ENCODE data around the gene EPB41L4B.
"Not testable (repeated sequence)": the region's sequence is repeated elsewhere in the genome, so short reads cannot be mapped to it uniquely, and the experiment has no call there.

EPB41L4B gene

DNA sequence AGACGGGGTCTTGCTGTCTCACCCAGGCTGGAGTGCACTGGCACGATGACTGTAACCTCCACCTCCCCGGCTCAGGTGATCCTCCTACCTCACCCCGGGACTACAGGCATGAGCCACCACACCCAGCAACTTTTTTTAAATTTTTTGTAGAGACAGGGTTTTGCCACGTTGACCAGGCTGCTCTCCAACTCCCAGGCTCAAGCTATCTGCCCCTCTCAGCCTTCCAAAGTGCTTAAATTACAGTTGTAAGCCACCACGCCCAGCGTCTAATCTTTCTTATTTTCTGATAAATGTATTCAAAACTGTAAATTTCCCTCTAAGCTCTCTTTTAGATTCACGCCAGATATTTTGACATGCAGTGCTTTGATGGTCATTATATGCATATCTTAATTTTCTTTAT is 164.2 kb downstream of the EPB41L4B start:
- no peak for DNase-seq

DNA sequence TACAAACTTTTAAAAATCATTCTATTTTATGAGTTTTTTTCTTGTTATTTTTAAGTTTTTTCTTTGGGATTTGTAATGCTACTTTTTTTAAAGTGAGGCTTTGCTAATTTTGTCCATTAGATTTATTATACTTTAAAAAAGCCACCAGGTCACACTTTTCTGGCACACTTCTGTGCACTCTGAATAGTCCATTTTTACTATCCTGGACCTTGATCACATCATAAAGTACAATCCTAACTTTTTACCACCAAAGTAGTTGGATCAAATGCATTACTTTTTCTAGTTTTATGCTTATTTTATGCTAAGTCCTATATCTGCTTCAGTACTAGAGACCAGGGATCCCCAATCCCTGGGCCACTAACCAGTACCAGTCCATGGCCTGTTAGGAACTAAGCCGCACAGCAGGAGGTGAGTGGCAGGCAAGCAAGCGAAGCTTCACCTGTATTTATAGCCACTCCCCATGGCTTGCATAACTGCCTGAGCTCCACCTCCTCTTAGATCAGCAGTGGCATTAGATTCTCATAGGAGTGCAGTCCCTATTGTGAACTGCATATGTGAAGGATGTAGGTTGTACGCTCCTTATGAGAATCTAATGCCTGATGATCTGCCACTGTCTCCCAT is 169.8 kb downstream of the EPB41L4B start:
- DNase-seq: no peak

DNA sequence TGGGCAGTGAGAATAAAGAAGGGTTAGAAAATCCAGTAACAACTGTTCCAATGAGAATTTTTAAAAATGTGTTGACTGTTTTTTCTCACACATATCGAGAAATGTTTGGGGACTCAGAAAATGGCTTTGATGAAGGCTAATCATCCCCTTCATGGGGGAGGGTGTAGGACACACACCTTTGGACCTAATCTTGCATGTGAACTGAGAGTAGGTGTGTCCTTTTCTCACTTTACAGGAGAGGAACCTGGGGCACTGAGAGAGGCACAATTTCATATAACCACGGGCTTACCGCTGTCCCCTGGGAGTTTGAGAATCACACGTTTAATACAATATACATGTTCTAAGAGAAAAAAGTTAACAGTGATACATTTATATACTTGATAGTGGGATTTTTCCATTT is 171.1 kb downstream of the EPB41L4B start:
- DNase-seq: no peak

DNA sequence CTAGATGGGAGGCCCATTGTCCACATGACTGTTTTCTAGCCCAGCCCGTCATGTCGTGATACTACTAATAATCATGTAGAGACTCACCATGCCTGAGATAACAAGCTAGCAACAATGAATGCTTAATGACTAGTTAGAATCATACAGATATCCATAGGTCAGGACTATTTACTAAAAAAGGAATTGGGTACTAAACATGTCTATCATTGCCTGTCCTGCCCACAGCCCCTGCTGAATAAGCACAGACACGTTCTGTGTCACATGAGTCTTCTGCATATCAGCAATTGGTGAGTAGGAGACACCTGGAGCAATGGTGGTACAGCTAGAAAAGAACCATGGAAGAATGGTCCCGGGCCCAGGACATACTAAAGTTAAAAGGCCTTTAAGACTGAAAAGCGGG is 171.8 kb downstream of the EPB41L4B start:
- no peak for DNase-seq

DNA sequence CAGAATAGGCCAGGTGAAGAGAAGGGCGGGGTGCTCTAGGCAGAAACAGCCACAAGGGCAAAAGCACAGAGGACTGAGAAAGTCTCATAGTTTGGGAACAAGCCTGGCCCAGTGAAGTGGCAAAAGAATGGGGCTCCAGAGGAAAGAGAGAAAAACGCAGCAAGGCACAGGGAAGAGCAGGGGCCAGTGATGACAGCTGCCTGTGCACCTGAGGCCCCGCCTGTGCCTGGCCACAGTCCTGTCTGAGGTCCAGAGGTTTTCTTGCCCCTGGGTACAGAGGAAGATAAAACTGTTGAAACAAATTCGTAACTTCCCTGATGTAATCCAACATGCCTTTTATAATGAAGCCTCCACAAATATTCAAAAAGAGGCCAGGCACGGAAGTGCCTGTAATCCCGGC is 175.8 kb downstream of the EPB41L4B start:
- DNase-seq: no peak

DNA sequence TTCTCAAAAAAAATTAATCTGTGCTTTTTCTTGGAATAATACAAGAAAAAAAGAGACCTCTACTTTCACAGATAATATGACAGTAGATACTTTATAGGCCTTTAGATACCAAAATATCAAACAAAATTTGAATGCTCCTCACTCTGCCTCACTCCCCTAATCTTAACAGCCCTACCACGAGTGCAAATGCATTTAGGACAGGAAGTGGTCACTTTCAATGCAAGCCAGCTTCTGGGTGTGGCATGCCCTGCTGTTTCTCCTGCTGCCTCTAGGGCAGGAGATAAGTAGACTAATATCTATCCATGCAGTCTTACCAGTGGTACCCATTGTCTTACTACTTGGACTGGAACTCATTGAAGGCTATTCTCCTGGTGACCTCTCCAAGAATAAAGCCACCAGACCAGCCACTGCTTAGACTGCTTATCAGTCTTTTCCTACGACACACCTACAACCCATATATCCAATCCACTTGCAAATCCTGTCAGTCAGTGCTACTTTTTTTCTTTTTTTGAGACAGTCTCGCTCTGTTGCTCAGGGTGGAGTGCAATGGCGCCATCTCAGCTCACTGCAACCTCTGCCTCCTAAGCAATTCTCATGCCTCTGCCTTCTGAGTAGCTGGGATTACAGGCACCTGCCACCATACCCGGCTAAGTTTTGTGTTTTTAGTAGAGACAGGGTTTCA is 176.8 kb downstream of the EPB41L4B start:
- DNase-seq: no peak

DNA sequence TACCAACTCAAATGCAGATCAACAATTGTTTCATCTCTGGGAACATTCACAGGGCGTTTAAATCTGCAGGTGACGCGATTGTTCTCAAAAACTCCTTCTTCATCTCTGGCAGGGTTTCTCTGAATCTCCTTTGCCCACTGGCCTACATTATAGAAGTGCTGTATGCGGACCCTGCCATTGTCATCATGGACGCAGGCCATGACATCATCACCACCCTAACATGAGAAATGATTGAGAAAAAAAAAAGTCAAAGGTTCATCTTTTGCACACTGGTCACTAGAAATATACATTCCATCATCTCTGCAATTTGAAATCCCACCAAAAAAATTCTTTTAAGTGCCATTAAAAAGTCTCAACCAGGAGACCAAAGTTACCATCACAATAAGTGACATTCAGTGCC is 179.5 kb downstream of the EPB41L4B start:
- no peak for DNase-seq

DNA sequence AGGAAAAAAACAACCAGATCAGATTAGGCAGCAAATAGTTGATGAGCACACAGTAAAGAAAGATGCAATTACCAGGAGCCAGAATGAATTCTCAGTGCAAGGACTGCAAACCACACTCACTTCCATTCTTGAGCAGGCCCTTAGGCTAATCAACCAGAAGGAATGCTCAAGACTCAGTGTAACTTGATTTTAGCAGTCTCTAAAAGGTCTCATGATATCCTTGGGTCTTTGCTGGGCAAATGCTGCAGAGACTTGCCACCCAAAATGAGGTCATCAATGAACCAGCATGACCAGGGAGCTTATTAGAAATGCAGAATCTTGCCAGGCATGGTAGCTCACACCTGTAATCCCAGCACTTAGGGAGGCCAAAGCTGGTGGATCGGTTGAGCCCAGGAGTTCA is 181.0 kb downstream of the EPB41L4B start:
- no peak for DNase-seq

DNA sequence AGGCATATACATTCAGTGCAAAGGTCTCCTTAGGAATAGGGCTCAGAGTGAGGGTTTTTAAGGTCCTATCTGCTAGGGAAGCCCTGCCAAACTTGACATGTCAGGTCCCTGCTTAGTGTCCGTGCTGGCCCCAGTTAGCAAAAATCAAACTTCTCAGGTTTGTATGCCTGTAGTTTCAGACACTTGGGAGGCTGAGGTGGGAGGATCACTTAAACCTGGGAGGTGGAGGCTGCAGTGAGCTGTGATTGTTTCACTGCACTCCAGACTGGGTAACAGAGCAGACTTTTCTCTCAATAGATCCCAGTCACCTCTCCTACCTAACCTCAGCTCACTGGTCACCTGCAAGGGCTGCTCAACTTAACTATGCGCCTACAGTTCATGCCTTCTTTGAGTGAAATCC is 182.4 kb downstream of the EPB41L4B start:
- DNase-seq: no peak

DNA sequence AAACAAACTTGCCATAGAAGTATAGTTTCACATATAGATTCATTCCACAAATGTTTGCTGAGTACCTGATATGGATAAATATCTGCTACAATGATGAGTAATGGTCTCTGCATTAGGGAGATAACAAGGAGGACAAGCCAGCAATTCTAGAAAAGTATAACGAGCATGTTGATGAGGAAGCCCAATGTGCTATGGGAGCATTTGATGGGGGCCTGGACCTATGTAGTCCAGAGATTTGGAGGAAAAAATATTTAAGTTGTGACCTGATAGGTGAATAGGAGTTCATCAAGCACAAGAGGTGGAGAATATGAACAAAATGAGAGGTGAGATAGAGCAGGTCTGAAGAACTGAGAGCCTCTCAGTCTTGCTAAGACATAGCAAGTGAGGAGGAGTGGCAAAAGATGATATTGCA is 186.7 kb downstream of the EPB41L4B start:
- no peak for DNase-seq

DNA sequence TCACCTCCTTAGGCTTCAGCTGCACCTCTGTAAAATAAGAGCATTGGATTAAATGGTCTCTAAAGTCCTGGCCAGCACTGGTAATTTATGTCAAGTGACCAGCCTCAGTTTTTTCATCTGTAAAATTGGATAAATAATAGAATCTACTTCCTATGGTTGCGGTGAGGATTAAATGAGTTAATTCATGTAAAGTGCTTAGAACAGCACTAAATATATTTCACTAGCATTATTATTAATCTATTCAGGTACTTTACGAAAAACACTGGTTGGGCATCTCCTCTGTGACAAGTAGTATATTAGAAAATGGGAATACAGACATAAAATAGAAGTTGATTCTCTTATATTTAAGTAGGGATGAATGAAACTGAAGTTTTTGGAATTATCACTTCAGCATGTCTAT is 187.3 kb downstream of the EPB41L4B start:
- DNase-seq: no peak

DNA sequence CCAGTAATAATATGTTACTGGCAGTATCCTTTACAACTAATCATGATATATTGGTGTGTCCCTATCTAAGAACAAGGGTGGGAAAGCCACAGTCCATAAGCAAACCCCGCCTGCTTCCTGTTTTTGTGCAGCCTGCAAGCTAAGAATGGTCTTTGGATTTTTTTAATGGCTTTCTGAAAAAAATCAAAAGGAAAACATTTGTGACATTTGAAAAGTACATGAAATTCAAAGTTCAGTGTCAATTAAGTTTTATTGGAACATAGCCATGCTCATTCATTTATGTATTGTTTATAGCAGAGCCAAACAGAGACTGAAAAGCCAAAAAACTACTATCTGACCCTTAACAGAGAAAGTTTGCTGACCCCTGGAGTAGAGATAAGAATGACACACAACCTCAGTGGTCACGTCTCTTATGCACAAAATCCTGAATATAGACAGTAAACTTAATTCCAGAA is 188.3 kb downstream of the EPB41L4B start:
- no peak for DNase-seq

DNA sequence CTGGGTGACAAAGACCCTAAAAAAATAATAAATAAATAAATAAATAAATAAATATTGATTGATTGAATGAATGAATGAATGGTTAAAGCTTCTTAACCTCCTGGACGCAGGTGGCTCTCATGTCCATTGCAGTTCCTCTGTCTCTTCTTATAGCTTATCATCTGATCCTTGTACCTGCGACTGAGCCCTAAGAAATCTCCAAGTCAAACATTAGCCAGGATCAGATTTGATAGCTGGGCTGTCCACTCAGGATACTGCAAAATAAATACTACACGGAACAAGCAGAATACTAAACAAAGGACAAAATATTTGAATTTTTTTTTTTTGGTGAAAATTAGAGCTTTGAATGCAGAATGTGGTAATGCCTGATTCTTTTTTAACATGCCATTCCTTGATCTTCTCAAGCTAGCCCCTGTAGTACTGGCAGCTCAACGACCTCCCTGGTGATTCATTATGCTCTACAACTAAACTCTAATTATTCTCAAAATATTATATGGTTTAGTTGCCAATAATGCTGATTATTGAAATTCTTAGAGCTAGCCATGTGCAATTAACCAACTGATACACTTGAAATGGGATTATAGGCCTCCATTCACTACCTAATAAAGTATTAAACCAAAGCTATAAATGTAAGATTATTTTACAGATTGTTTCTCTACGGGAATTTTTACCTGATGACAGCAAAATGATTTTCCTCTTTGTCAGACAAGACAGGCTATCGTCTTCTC is 191.2 kb downstream of the EPB41L4B start:
- DNase-seq: no peak

DNA sequence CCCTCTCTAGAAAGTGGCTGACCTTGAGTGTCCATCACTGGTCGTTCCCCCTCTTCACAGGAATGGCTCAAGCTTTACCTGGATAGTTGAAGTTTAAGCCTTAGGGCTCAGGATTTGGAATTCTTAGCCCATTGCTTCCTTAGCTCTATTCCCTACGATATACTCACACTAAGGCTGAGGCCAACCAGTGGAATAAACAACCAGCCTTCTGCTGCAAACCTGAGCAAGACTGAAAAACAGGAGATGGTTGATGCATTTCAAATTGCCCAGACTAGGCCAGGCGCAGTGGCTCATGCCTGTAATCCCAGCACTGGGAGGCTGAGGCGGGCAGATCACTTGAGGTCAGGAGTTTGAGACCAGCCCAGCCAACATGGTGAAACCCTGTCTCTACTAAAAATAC is 194.2 kb downstream of the EPB41L4B start:
- not testable (repeated sequence) for DNase-seq

DNA sequence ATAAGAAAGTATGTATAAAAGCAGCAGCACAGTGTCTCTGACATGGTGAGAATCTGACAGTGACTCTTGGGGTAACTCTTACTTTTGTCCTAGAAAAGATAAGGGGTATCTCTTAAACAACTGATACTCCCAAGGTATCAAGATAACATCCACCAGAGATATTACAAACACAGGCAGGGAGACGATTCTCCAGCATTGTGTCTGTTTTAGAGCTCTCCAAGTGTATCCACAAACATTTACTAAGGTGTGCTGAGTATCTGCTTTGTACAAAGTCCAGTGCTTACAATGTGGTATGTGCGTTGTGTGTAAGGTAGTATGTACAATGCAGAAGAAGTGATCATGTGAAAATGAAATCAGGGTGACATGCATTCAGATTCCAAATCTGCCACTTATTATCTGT is 196.7 kb downstream of the EPB41L4B start:
- DNase-seq: no peak

DNA sequence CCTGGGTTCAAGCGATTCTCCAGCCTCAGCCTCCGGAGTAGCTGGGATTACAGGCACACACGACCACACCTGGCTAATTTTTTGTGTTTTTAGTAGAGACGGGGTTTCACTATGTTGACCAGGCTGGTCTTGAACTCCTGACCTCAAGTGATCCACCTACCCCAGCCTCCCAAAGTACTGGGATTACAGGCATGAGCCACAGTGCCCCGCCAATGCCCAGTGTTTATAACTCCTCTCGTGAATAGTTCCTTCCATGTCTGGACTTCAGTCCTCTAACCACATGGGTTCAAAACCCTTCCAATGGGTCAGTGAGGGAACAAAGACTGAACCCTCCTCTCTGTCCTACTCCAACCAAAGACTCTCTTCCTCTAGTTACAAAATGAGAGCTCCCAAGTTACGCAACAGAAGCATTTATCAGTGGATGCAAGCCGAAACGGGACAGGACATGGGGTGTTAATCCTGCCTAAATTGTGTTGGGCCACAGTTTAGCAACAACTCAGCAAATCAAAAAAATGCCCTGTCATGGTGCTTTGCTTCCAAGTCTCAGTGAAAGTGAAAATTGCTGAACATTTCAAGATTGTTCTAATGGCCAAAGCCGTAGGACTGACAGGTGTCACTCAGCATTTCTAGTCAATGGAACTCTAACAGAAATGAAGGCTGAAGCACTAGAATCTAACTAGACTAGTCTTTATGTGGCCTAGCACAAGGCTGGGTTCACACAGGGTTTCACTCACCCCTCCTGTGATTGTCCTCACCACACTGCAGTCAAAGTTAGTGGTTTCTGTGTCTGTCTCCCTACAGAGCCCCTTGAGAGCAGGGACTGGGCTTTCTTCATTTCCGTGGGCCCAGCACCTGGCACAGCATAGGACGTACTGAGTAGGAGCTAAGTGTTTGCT is 197.9 kb downstream of the EPB41L4B start:
- no peak for DNase-seq
